Large intestine (tissue), 3 donors: ENCODE results near the gene NUP93. TPM values are rescaled to one million over a fixed set of nuclear protein-coding genes. Genes with fewer than 3 reads are reported as not detected.

Experiments
- DNase-seq, 2 donors: peaks; one replicate each; pipeline versions ENCODE4 v3.0.0 to v3.0.0-alpha.2; 2013
- H3K27ac ChIP-seq: one replicate; pipeline ENCODE4 v1.5.1; 2013; ENCODE audit warnings: low read length
- H3K27me3 ChIP-seq: 2 replicates; pipeline ENCODE4 v1.6.1; 2013; ENCODE audit warnings: low read length; ENCODE audit not compliant: control insufficient read depth, insufficient read depth
- H3K36me3 ChIP-seq: 2 replicates; pipeline ENCODE4 v1.6.1; 2013; ENCODE audit warnings: low read length; ENCODE audit not compliant: control insufficient read depth, insufficient read depth
- H3K4me1 ChIP-seq: one replicate; pipeline ENCODE4 v1.6.1; 2013; ENCODE audit warnings: low read length; ENCODE audit not compliant: control insufficient read depth, insufficient read depth
- H3K4me3 ChIP-seq: one replicate; pipeline ENCODE4 v1.5.1; 2013; ENCODE audit warnings: low read length
- H3K9me3 ChIP-seq: one replicate; pipeline ENCODE4 v1.6.1; 2013; ENCODE audit warnings: mild to moderate bottlenecking, low read depth, low read length, moderate library complexity; ENCODE audit not compliant: control insufficient read depth
- WGBS: methylation state at CpG from one replicate; pipeline ENCODE4 v1.1.5; 2013; ENCODE audit warnings: low lambda C conversion rate; ENCODE audit not compliant: insufficient coverage; 5-methylcytosine and 5-hydroxymethylcytosine counted together
- polyA plus RNA-seq: library from polyadenylated mRNA; unstranded; fragments of 120-200 nt; gene quantifications from one replicate; pipeline ENCODE4 v1.2.1, GENCODE V29; 2013

The NUP93 gene
- polyA plus RNA-seq, 1 donor, result 40.4 TPM

DNA sequence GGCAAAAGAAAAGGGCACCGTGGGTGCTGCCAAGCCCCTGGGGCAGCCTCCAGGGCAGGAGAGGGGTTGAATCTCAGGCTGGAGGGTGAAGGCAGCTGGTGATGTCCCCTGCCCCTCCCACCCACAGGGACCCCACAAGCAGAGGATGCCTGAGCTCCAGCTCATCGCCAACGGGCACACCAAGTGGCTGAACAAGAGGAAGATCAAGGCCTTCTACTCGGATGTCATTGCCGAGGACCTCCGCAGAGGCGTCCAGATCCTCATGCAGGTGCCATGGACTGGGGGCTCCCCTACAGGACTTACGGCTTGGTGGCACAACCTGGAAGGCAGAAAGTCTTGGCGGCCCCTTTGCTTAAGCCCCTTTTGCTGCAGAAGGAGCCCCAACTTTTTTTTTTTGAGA is 156.9 kb downstream of the NUP93 start:
- Histone ChIP-seq H3K27me3 (no peaks in the 10 kb centered on the region), H3K9me3 (no peaks in the 10 kb centered on the region), H3K27ac (no peak overlapping the region), H3K36me3 (no peaks in the 10 kb centered on the region), H3K4me1 (no peaks in the 10 kb centered on the region), H3K4me3 (no peak overlapping the region)
- WGBS, result 100% methylated on average over 1 of the region's 9 CpGs
- DNase-seq, result no peak

DNA sequence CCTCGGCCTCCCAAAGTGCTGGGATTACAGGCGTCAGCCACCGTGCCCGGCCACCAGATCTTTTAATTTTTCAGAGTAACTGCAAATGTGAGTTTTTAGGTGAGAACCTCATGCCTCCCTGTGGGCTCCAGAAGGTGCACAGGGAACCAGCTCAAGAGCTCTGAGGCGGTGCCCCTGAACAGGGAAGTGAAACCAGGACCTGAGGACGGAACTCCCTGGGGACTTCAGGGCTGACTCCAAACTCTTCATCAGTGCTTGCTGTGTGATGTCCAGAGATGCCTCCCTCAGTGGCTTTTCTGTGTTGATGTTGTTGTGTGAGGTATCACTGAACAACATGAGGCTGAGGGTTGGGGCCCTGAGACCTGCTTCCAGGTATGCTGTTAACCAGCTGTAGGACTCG is 158.9 kb downstream of the NUP93 start:
- H3K9me3 ChIP-seq, result no peaks in the 10 kb centered on the region
- DNase-seq, result no peak

DNA sequence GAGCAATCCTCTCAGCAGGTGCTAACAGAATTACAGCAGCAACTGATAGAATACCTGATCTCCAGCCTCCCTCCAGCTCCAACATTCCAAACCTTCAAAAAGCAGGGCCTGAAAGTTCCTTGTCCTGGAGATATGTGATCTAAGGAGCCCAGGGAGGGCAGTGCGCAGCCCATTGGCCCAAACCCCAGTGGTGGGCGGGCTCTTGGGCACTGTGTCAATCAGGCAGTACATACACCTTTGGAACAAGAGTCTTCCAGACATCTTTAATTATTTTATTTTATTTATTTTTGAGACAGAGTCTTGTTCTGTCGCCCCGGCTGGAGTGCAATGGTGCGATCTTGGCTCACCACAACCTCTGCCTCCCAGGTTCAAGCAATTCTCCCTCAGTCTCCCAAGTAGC is 159.3 kb downstream of the NUP93 start:
- no peak for DNase-seq
- no CpG with 5 or more reads among the region's 5 CpGs for WGBS
- Histone ChIP-seq H3K27me3 (no peaks in the 10 kb centered on the region), H3K4me1 (no peaks in the 10 kb centered on the region), H3K4me3 (no peak overlapping the region), H3K9me3 (no peaks in the 10 kb centered on the region), H3K27ac (no peak overlapping the region), H3K36me3 (no peaks in the 10 kb centered on the region)

More for the DNA sequence above, 158.9 kb downstream of the NUP93 start:
- no peak overlapping the region for H3K4me3 ChIP-seq
- no peaks in the 10 kb centered on the region for H3K36me3 ChIP-seq
- no CpG with 5 or more reads among the region's 7 CpGs for WGBS
- no peak overlapping the region for H3K27ac ChIP-seq
- H3K27me3 ChIP-seq, result no peaks in the 10 kb centered on the region
- H3K4me1 ChIP-seq, result no peaks in the 10 kb centered on the region

DNA sequence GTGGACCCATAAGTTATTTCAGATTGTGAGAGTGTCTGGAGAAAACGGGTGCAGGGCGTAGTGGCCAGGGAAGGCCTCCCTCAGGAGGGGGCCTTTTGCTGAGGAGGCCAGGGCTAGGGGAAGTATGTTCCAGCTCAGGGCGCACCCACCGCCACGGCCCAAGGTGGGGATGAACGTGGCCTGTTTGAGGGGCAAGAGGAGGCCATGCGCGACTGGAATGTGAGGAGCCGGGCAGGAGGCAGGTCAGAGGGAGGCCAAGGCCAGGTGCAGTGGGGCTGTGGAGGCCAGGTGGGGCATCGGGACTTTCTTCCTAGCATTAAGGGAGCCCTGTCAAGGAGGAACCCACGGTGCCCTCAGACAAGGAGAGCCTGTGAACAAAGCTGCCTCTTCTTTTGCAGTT is 161.8 kb downstream of the NUP93 start:
- H3K4me1 ChIP-seq, result no peaks in the 10 kb centered on the region
- no peaks in the 10 kb centered on the region for H3K36me3 ChIP-seq
- no peak overlapping the region for H3K27ac ChIP-seq
- H3K27me3 ChIP-seq, result peaks cover 3% of the 10 kb centered on the region
- no peaks in the 10 kb centered on the region for H3K9me3 ChIP-seq
- no peak for DNase-seq
- WGBS, result no CpG with 5 or more reads among the region's 11 CpGs
- no peak overlapping the region for H3K4me3 ChIP-seq

DNA sequence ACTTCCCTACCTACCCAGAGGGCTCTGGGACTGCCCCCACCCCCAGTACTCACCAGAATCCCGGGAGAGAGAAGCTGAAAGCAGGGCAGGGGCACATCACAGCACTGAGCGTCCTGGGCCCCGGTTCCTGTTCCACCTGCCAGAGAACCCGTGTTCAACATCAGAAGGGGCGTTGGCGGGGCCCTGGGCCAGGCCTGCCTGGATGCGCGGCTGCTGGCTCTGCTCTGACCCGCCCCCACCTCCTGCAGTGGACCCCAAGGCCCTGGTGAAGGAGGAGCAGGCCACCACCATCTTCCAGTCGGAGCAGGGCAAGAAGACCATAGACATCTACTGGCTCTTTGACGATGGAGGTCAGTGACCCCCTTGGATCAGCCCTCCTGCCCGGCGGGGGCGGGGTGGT is 162.8 kb downstream of the NUP93 start:
- Histone ChIP-seq H3K4me1 (no peaks in the 10 kb centered on the region), H3K4me3 (no peak overlapping the region), H3K36me3 (no peaks in the 10 kb centered on the region), H3K27ac (no peak overlapping the region), H3K27me3 (peaks cover 3% of the 10 kb centered on the region), H3K9me3 (no peaks in the 10 kb centered on the region)
- no peak for DNase-seq
- WGBS, result no CpG with 5 or more reads among the region's 14 CpGs

DNA sequence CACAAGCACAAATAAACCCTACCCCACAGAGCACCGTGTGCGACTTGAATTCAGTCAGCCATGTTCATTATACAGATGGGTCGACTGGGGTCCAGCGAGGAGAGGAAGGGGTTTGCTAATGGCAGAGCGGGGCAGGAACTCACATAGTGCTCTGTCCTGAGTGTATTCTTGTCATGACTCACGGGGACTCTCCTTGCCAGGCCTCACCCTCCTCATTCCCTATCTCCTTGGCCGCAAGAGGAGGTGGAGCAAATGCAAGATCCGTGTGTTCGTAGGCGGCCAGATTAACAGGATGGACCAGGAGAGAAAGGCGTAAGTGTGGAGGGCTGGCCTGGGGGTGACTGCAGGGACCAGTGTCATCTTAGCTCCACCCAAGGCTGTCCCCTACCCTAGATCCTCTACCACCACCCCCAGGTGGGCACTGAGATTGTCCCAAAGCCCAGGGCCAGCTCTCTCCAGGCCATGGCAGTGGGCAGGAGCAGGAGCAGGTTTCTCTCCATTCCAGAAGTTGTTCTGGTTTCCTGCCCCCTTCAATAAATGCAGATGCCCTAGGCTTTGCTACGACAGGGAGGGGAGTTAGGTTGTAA is 164.5 kb downstream of the NUP93 start:
- Histone ChIP-seq H3K27me3 (peaks cover 3% of the 10 kb centered on the region), H3K36me3 (no peaks in the 10 kb centered on the region), H3K27ac (no peak overlapping the region), H3K9me3 (no peaks in the 10 kb centered on the region), H3K4me1 (no peaks in the 10 kb centered on the region), H3K4me3 (no peak overlapping the region)
- DNase-seq, result no peak
- 82% methylated on average over 1 of the region's 12 CpGs for WGBS

DNA sequence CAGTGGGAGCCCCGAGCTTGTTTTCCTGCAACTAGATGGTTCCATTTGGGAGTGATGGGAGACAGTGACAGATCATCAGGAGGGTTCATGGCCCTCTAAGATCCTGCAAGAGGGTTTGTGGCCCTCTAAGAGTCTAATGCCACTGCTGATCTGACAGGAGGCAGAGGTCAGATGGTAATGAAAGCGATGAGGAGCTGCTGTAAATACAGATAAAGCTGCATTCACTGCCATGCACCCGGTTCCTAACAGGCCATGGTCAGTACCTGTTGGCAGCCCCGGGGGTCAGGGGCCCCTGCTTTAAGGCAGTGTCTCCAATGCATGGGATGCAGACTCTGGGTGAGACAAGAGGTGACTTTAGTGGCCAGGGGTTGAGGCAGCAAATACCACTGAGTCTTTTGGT is 165.9 kb downstream of the NUP93 start:
- no peak overlapping the region for H3K27ac ChIP-seq
- no peaks in the 10 kb centered on the region for H3K36me3 ChIP-seq
- WGBS, result no CpG with 5 or more reads among the region's 4 CpGs
- peaks cover 3% of the 10 kb centered on the region for H3K27me3 ChIP-seq
- DNase-seq, result no peak
- no peaks in the 10 kb centered on the region for H3K9me3 ChIP-seq
- H3K4me1 ChIP-seq, result no peaks in the 10 kb centered on the region
- no peak overlapping the region for H3K4me3 ChIP-seq

DNA sequence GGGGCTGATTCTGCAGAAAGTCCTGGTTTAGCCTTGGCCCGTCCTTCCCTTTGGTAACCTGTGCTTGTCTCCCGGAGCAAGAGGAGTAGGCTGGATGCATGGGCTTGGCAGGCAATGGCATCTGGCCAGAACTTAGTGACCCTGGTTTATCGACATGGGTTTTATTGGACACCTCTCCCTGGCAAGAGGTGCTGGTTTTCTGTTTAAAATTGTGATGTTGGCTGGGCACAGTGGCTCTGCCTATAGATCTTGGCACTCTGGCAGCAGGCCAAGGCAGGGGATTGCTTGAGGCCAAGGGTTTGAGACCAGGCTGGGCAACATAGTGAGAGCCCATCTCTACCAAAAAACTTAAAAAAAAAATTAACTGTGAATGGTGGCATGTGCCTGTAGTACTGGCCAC is 166.3 kb downstream of the NUP93 start:
- no peak for DNase-seq
- Histone ChIP-seq H3K36me3 (no peaks in the 10 kb centered on the region), H3K9me3 (no peaks in the 10 kb centered on the region), H3K27me3 (peaks cover 3% of the 10 kb centered on the region), H3K27ac (no peak overlapping the region), H3K4me3 (no peak overlapping the region), H3K4me1 (no peaks in the 10 kb centered on the region)
- WGBS, result no CpG with 5 or more reads among the region's 3 CpGs

DNA sequence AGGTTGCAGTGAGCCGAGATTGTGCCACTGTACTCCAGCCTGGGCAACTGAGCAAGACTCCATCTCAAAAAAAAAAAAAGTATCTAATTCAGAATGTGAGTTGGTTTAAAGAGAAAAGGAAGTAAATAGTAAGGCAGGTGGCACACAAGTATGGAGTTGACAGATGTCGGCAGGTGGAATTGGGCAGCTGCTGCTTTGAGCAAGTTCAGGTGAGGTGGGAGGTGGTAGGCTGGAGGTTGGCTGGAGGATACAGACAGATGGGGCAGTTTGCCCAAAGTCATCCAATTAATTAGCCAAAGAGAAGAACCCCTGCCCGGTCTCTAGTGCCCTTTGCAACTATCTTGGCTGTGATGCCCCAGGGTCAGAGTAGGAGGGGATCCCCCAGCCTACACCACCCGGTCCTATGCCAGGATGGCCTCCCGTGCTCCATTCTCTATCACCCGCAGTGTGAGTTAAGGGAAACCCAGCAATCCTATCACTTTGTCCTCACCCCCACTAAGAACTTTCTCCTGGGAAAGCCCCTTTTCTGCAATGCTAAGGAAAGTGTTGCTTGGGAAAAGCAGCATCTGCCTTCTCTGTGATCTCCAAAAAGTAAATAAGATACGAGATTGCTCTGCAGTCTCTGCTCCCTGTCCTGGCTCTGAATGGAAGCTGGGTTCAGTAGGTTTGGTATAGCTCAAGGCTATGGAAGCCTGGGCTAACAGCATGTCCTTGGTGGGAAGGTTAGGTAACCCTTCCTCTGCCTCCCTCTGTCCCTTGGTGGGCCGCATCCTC is 167.3 kb downstream of the NUP93 start:
- no peak overlapping the region for H3K4me3 ChIP-seq
- no peak overlapping the region for H3K27ac ChIP-seq
- no CpG with 5 or more reads among the region's 8 CpGs for WGBS
- H3K27me3 ChIP-seq, result peaks cover 3% of the 10 kb centered on the region
- H3K9me3 ChIP-seq, result no peaks in the 10 kb centered on the region
- H3K36me3 ChIP-seq, result no peaks in the 10 kb centered on the region
- no peak for DNase-seq
- H3K4me1 ChIP-seq, result no peaks in the 10 kb centered on the region

DNA sequence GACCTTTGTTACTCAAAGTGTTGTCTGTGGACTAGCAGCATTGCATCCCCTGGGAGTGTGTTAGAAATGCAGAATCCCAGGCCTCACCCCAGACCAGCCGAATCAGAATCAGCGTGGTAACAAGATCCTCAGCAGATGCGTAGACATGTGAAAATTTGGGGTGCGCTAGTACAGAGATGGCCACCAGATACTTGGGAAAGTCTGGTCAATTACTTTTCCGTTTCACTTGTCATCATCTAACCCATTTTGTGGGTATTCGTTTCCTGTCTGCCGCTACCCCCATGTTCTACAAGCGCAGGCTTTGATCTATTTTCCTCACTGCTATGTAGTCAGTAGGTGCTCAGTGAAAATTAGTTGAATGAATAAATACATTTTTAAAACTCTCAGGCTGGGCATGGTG is 168.9 kb downstream of the NUP93 start:
- no peaks in the 10 kb centered on the region for H3K9me3 ChIP-seq
- DNase-seq, result no peak
- H3K27ac ChIP-seq, result no peak overlapping the region
- H3K36me3 ChIP-seq, result no peaks in the 10 kb centered on the region
- no CpG with 5 or more reads among the region's 8 CpGs for WGBS
- no peak overlapping the region for H3K4me3 ChIP-seq
- H3K4me1 ChIP-seq, result no peaks in the 10 kb centered on the region
- H3K27me3 ChIP-seq, result peaks cover 3% of the 10 kb centered on the region
